Astrocyte of the hippocampus (primary cell): ENCODE data around the gene DACT1.
A peak's percentile ranks its signal among the peaks of the same experiment; 100 is the strongest.
"Not testable (repeated sequence)": the region's sequence is repeated elsewhere in the genome, so short reads cannot be mapped to it uniquely, and the experiment has no call there.

Experiments used
- DNase-seq: peaks from one replicate; pipeline ENCODE4 v3.0.0; 2011; ENCODE audit warnings: low read depth, low spot score

Gene DACT1, protein sequence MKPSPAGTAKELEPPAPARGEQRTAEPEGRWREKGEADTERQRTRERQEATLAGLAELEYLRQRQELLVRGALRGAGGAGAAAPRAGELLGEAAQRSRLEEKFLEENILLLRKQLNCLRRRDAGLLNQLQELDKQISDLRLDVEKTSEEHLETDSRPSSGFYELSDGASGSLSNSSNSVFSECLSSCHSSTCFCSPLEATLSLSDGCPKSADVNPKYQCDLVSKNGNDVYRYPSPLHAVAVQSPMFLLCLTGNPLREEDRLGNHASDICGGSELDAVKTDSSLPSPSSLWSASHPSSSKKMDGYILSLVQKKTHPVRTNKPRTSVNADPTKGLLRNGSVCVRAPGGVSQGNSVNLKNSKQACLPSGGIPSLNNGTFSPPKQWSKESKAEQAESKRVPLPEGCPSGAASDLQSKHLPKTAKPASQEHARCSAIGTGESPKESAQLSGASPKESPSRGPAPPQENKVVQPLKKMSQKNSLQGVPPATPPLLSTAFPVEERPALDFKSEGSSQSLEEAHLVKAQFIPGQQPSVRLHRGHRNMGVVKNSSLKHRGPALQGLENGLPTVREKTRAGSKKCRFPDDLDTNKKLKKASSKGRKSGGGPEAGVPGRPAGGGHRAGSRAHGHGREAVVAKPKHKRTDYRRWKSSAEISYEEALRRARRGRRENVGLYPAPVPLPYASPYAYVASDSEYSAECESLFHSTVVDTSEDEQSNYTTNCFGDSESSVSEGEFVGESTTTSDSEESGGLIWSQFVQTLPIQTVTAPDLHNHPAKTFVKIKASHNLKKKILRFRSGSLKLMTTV

GRCh38 chr14:58637391-58638230 is at the start of gene DACT1:
Gene DACT1 (plus strand): TSS chr14:58637962. CDS start chr14:58638203, 241 bp downstream.
- peak; percentile 91 for DNase-seq

- DNase-seq: not testable (repeated sequence)
Observed at GRCh38 chr14:58588321-58588720, 49.4 kb upstream of the DACT1 start.

DNA sequence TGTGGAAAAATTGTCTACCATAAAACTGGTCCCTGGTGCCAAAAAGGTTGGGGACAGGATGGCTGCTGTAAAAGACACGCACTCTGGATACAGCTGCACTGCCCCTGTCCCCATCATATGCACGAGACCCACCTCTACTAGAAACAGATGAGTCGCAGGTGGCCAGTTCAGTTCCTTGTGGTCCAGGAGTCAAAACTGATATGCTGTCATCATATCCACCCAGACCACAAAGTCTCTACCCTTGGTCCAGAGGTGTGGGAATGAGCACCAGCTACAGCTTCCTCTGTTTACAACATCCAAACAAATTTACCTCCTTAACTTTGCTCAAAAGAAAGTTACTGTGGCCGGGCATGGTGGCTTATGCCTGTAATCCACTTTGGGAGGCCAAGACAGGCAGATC is 43.8 kb upstream of the DACT1 start:
- DNase-seq: no peak

DNA sequence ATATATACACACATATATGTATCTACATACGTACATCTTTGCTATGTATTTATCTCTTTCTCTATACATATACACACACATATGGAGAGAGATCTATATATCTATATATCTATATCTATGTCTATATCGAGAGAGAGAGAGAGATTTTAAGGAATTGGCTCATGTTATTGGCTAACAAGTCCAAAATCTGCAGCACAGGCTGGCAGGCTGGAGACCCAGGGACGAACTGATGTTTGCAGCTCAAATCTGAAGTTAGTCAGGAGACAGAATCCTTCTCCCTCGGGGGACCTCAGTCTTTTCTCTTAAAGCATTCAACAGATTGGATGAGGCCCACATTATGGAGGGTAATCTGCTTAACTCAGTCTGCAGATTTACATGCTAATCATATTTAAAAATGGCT is 40.7 kb upstream of the DACT1 start:
- DNase-seq: no peak

- no peak for DNase-seq
Observed at GRCh38 chr14:58598028-58598803, 39.5 kb upstream of the DACT1 start.

DNA sequence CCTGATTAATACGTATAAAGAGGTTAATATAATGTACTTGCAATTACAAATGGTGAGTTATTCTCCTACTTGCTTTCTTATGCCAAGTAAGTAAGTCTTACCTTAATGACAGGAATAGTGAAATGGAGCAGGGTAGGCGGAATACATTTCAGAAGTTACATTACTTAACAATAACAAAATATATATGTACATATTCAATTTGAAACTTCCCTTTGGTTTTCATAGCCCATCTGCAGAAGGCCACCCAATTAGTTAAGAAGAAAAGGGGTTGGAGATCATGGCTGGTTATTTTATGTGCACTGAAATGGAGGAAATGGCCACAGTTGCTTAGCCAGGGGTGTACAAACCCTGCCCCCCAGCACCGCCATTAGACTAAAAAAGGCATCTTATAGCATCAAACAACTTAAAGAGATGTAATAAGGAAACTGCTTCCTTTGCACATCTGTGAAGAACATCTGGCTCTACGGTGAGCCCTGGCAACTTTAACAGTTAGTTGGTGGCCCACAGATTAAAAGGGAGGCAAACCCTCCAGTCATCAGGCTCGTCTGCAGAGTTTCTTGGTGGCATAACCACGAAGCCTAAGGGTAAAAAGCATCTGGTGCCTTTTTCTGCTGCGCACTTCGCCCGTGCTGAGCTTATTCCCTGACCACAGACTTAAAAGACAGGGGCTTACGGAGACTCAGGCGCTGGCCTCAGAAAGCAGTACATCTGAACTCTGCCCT is 38.8 kb upstream of the DACT1 start:
- no peak for DNase-seq

GRCh38 chr14:58599707-58600106 is 38.1 kb upstream of the DACT1 start:
- DNase-seq: no peak

GRCh38 chr14:58605465-58605864 is 32.3 kb upstream of the DACT1 start:
- no peak for DNase-seq

- no peak for DNase-seq
Observed at GRCh38 chr14:58607131-58607951, 30.4 kb upstream of the DACT1 start.

DNA sequence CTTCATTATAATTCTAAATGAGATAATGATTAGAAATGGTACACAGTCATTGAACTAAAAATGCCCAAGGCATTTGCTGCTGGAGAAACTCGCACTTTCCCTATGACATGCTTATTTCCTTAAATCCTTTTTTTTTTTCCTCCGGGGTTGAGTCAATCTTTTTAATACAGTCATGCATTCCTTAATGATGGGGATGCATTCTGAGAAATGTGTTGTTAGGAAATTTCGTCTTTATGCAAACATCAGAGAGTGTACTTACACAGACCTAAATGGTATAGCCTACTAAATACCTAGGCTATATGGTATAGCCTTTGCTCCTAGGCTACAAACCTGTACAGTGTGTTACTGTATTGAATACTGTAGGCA is 29.8 kb upstream of the DACT1 start:
- peak; percentile 36 for DNase-seq

DNA sequence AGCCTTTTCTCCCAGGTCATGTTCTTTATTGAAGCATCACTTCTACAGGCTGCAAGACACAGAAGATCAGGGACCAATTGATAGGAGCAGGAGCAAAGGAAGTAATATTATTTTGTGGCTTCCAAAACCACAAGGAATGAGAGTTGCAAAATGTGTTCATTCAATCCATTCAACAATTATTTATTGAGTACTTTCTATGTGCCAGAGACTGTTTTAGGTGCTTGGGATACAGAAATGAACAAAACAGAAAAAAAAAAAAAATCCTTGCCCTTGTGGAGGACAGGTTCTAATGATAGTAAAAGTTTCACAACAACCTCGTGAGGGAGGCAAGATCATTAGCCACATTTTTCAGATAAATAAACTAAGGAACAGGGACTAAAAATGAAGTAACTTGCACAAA is 20.1 kb upstream of the DACT1 start:
- no peak for DNase-seq

DNA sequence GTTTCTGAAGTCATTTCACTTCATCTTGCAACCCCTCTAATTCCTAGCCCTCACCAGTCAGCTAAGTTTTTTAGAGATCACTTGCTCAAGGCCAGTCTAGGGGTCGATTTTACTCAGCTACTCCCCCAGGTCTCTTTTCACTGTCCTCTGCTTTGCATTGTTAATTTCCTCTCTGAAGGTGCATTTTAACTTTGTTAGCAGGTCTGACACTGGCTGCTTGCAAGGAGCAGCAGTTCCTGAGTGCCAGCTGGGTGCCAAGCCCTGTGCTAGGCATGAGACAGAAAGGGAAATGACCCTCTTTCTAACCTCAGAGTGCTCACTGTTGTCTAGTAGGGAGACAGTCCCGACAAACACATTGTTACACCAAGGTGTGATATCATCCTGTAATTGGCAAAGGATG is 17.8 kb upstream of the DACT1 start:
- DNase-seq: no peak

- no peak for DNase-seq
Observed at GRCh38 chr14:58625438-58625837, 12.3 kb upstream of the DACT1 start.

- no peak for DNase-seq
Observed at GRCh38 chr14:58626431-58626831, 11.3 kb upstream of the DACT1 start.

DNA sequence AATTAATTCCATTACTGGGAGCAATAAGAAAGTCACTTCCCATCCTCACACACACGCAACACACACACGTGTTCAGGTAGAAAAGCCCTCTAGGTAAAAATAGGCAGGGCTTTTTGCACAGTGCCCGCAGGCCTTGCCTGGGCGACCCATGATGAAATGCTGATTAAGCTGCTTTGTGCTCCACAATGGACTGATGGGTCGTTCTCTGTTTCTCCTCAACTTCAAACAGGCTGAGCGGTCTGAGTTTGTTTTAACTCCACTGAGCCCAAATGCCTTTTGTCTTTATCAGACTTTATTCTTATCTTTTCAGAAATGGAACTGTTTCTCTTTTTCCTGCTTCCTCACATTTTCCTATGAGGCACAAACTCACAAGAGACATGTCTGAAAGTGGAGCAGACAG is 9.4 kb upstream of the DACT1 start:
- DNase-seq: no peak

DNA sequence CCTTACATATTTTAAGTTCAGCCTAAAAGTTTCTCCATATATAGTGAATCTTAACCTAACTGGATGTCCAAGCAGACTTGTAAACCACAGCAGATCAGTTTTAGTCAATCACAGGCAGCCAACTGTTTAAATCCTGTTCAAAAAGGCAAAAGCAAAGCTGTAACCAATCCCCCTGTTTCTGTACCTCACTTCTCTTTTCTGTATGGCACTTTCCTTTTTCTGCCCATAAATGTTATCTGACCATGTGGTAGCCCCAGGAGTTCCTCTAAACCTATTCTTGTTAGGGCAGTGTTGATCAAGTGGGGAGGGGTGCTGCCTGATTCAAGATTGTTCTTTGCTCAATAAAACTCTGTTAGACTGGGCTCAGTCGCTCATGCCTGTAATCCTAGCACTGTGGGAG is 8.5 kb upstream of the DACT1 start:
- no peak for DNase-seq

DNA sequence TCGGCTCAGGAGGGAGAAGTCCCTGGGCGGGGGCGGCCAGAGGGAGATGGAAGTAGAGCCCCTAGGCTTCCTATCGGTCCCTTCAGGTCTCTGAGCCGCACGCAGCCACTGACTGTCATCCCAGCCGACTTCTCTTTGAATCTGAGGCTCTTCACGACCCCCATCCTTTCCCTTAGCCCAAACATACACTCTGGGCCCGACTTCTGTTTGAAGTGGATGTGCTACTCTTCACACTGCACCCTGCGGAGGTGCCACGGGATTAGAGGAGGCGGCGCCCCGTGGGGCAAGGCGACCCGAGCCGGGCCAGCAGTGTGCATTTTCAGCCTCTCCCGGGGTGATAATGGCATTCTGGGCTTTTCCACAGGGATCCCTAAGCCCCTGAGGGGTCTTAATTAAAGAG is 6.0 kb upstream of the DACT1 start:
- DNase-seq: no peak

- peak; percentile 68 for DNase-seq
Observed at GRCh38 chr14:58633831-58634230, 3.9 kb upstream of the DACT1 start.

DNA sequence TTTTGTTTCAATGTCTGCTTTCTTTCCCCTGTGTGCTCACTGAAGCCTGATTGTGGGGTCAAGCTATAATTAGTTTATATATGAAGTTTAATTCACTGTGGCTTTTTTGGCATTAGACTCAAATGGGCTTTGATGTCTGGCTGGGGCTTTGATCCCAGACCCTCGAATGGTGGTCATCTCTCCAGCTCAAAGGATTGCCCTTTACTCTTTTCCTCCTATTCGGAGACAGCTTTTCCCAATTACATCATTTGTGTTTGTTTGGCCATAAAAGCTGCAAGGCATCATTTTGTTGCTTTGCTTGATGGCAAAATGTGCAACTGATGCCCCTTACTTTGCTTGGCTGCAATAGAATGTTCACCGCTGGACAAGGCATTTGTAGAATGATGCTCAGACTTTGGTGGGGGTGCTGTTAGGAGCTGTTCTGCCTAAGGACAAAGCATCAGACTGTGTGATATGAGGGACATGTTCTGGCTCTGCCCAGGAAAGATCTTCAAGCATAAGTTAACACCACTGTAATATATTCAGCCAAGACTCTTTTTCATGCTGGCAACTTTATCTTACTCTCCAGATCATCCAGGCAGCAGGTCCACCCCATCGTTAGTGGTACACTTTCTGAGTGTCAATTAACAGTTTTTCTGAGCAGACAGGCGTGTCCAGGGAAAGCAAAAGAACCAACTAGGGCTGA is 3.2 kb upstream of the DACT1 start:
- DNase-seq: no peak
